OCI-M2 (cell line): ENCODE measurements around the gene TRAPPC2L.
"Not testable (repeated sequence)": the region's sequence is repeated elsewhere in the genome, so short reads cannot be mapped to it uniquely, and the experiment has no call there.

Experiments used
- DNase-seq: peaks from one replicate; lab custom pipeline; 2025; ENCODE audit not compliant: unreplicated experiment; lab: John Stamatoyannopoulos, UW

Gene TRAPPC2L

GRCh38 chr16:88888461-88889387 lies 31.8 kb downstream of the TRAPPC2L start:
- no peak for DNase-seq

GRCh38 chr16:88889702-88890352 lies 32.9 kb downstream of the TRAPPC2L start:
- not testable (repeated sequence) for DNase-seq

GRCh38 chr16:88891083-88891482 lies 34.2 kb downstream of the TRAPPC2L start:
- no peak for DNase-seq

GRCh38 chr16:88892065-88892464 lies 35.1 kb downstream of the TRAPPC2L start:
- DNase-seq: no peak

GRCh38 chr16:88893127-88893968 lies 36.4 kb downstream of the TRAPPC2L start:
- DNase-seq: no peak

- not testable (repeated sequence) for DNase-seq
Measured at GRCh38 chr16:88894266-88894665, 37.3 kb downstream of the TRAPPC2L start.

GRCh38 chr16:88894681-88895300 lies 37.9 kb downstream of the TRAPPC2L start:
- DNase-seq: no peak

- no peak for DNase-seq
Measured at GRCh38 chr16:88895335-88895734, 38.4 kb downstream of the TRAPPC2L start.

- DNase-seq: no peak
Measured at GRCh38 chr16:88896238-88897070, 39.5 kb downstream of the TRAPPC2L start.

GRCh38 chr16:88897696-88898425 lies 40.9 kb downstream of the TRAPPC2L start:
- DNase-seq: no peak

- DNase-seq: no peak
Measured at GRCh38 chr16:88899901-88900661, 43.2 kb downstream of the TRAPPC2L start.

GRCh38 chr16:88900662-88901052 lies 43.7 kb downstream of the TRAPPC2L start:
- DNase-seq: no peak

- no peak for DNase-seq
Measured at GRCh38 chr16:88901718-88902337, 44.9 kb downstream of the TRAPPC2L start.

- DNase-seq: no peak
Measured at GRCh38 chr16:88902744-88903143, 45.8 kb downstream of the TRAPPC2L start.

GRCh38 chr16:88903267-88903666 lies 46.3 kb downstream of the TRAPPC2L start:
- no peak for DNase-seq

- no peak for DNase-seq
Measured at GRCh38 chr16:88904676-88905365, 47.9 kb downstream of the TRAPPC2L start.

- no peak for DNase-seq
Measured at GRCh38 chr16:88905563-88905962, 48.6 kb downstream of the TRAPPC2L start.

- no peak for DNase-seq
Measured at GRCh38 chr16:88906020-88906419, 49.1 kb downstream of the TRAPPC2L start.
